AG04450 (cell line): ENCODE data around the gene TRAPPC12. TPM values are rescaled to one million over a fixed set of nuclear protein-coding genes. Genes with fewer than 3 reads are reported as not detected.

ENCODE experiments used
- CTCF ChIA-PET: fragments of 300-600, 350-600 bp; formaldehyde crosslinking; extraction: SDS; loops from one replicate; lab custom pipeline; 2022; ENCODE audit warnings: antibody characterized with exemption, inconsistent platforms; lab: Charles Lee
- POLR2A ChIA-PET: fragments of 350-600 bp; formaldehyde crosslinking; extraction: SDS; loops from one replicate; lab custom pipeline; 2021; ENCODE audit warnings: antibody characterized with exemption, inconsistent platforms; lab: Yijun Ruan, JAX
- DNase-seq: peaks from one replicate; pipeline ENCODE4 v3.0.0-alpha.2; 2011; ENCODE audit warnings: low read depth, low spot score
- H3K27ac ChIP-seq: one replicate; pipeline ENCODE4 v1.5.1; 2012; ENCODE audit warnings: low read depth, low read length, control low read depth
- H3K27me3 ChIP-seq: one replicate; pipeline ENCODE4 v1.6.0; 2012; ENCODE audit warnings: low read length; ENCODE audit not compliant: control insufficient read depth, insufficient read depth
- H3K4me3 ChIP-seq: 2 replicates; pipeline ENCODE4 v1.5.1; 2011; ENCODE audit warnings: mild to moderate bottlenecking, low read depth, low read length, control low read depth
- H3K9me3 ChIP-seq: 2 replicates; pipeline ENCODE4 v1.5.1; 2012; ENCODE audit warnings: low read length; ENCODE audit not compliant: control insufficient read depth, insufficient read depth
- CTCF ChIP-seq: IDR thresholded peaks from 2 replicates; pipeline ENCODE4 v1.5.1; 2011; ENCODE audit warnings: low read depth, low read length, control low read depth, inconsistent platforms
- polyA plus RNA-seq: library from polyadenylated mRNA; depleted of rRNA; stranded (reverse); fragments of >200 nt; gene quantifications from 2 replicates; pipeline ENCODE4 v1.2.3, GENCODE V29; 2011

Gene TRAPPC12
- polyA plus RNA-seq, 1 experiment, result 41.7 TPM

- POLR2A ChIA-PET, result no interaction called here
- no peak for DNase-seq
These were observed 108.6 kb downstream of the TRAPPC12 start for GRCh38 chr2:3488061-3488531.

GRCh38 chr2:3488855-3489763 is 109.6 kb downstream of the TRAPPC12 start:
- no peak for TF ChIP-seq CTCF
- no peak overlapping the region for H3K27ac ChIP-seq
- ChIA-PET CTCF (interaction anchor here (0.6 to 1.4 kb wide), 2 partner anchors 65 to 946 kb away, joined by 3 to 4 read pairs; no protein-coding TSS in a partner anchor), POLR2A (no interaction called here)
- no peaks in the 10 kb centered on the region for H3K27me3 ChIP-seq
- DNase-seq, result no peak
- H3K9me3 ChIP-seq, result peaks cover 14% of the 10 kb centered on the region; the same call in 1 of the 2 replicates
- no peak overlapping the region for H3K4me3 ChIP-seq

More at GRCh38 chr2:3488061-3488531, 108.6 kb downstream of the TRAPPC12 start:
- no peak overlapping the region for H3K27ac ChIP-seq
- H3K4me3 ChIP-seq, result no peak overlapping the region
- TF ChIP-seq CTCF, result no peak
- H3K9me3 ChIP-seq, result peaks cover 18% of the 10 kb centered on the region; the same call in 1 of the 2 replicates
- H3K27me3 ChIP-seq, result no peaks in the 10 kb centered on the region
- CTCF ChIA-PET, result interaction anchor here (0.6 kb wide), 1 partner anchor 945 kb away, joined by 3 read pairs; no protein-coding TSS in a partner anchor

- DNase-seq, result no peak
- no peak for TF ChIP-seq CTCF
- CTCF ChIA-PET, result interaction anchor here (1.4 kb wide), 1 partner anchor 66 kb away, joined by 4 read pairs; no protein-coding TSS in a partner anchor
These were observed 110.2 kb downstream of the TRAPPC12 start for GRCh38 chr2:3489764-3490115.

GRCh38 chr2:3490191-3491170 is 111.0 kb downstream of the TRAPPC12 start:
- no peak for TF ChIP-seq CTCF

More at GRCh38 chr2:3489764-3490115, 110.2 kb downstream of the TRAPPC12 start:
- no peak overlapping the region for H3K27ac ChIP-seq
- no peak overlapping the region for H3K4me3 ChIP-seq
- H3K27me3 ChIP-seq, result no peaks in the 10 kb centered on the region
- POLR2A ChIA-PET, result no interaction called here
- H3K9me3 ChIP-seq, result peaks cover 14% of the 10 kb centered on the region; the same call in 1 of the 2 replicates

More at GRCh38 chr2:3490191-3491170, 111.0 kb downstream of the TRAPPC12 start:
- no peaks in the 10 kb centered on the region for H3K27me3 ChIP-seq
- no peak for DNase-seq
- ChIA-PET POLR2A (interaction anchor here (0.6 kb wide), 1 partner anchor 316 kb away, joined by 3 read pairs; no protein-coding TSS in a partner anchor), CTCF (interaction anchor here (1.4 kb wide), 1 partner anchor 66 kb away, joined by 4 read pairs; no protein-coding TSS in a partner anchor)
- no peak overlapping the region for H3K4me3 ChIP-seq
- peaks cover 14% of the 10 kb centered on the region; the same call in 1 of the 2 replicates for H3K9me3 ChIP-seq
- no peak overlapping the region for H3K27ac ChIP-seq
